ENCODE results near the gene ORAI3. TPM values are rescaled to one million over a fixed set of nuclear protein-coding genes. Genes with fewer than 3 reads are reported as not detected.
A peak's percentile ranks its signal among the peaks of the same experiment; 100 is the strongest.

ORAI3 gene
- total and polyA plus RNA-seq, 2 donors (not counting 1 experiment from before 2014, with no cell fraction given) = 41.1 to 74.1 TPM

DNA sequence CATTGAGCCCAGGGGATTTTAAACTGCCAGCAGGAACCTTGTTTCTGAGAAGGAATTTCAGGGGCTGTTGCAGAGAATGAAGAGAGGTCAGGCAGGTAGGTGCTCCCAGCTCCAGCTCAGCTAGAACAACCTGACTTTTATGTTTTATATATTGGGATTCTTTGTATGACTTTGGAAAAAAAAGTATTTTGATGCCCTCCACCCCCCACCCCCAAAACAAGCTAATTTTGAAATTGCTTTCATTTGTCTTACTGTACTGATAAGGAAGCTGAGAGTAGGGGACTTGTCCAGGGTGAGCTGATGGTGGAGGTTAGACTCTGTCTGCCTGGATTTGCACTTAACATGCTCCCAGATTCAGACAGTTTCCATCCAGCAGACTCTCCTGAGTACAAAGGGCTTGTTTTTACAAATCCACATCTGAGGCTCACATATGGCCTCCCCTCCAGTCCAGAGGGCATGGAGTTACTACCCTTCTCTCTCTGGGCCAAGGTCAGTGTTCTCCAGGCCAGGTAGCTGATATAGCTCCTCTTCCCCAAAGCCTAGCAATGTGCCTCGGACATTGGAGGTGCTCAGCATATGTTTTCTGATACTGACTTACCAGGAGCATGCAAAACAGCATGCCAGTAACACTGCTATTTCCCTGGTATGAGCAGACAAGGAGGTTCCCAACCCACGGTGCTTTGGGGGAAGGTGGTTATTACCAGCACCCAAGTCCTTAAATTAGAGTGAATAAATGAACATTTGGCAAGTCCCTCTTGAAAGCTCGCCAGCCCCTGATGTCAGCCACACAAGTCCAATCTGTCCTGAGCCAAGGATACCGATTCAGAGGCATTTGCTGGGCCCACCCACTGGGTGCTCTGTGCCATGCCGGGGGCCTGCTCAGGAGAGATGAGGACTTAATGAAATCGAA lies 50.2 kb downstream of the ORAI3 start:
- no peaks in the 10 kb centered on the region for H3K27me3 ChIP-seq (ENCODE audit: control insufficient read depth, insufficient read depth, low read length)
- no peak for TF ChIP-seq EZH2 (IDR thresholded peaks at IDR 0.05; ENCODE audit: low read length, missing control alignments)
- no peak for TF ChIP-seq CTCF (conservative IDR thresholded peaks at IDR 0.05 in 1 of 2, IDR thresholded peaks at IDR 0.05 in 1 of 2; ENCODE audit: low read depth in 1 of 2, low read length in 2 of 2)
- H2AFZ ChIP-seq (ENCODE audit: low read length) = no peak overlapping the region
- no peak overlapping the region for H3K9ac ChIP-seq (ENCODE audit: insufficient read depth, low read length)
- no peaks in the 10 kb centered on the region for H3K36me3 ChIP-seq (ENCODE audit: control insufficient read depth, insufficient read depth, low read length)
- H4K20me1 ChIP-seq (ENCODE audit: control insufficient read depth, extremely low read depth, insufficient read depth, low read length) = no peaks in the 10 kb centered on the region
- no peaks in the 10 kb centered on the region for H3K9me3 ChIP-seq (ENCODE audit: control insufficient read depth, insufficient read depth, low read depth, low read length)
- no peaks in the 10 kb centered on the region for H3K79me2 ChIP-seq (ENCODE audit: control insufficient read depth, insufficient read depth, low read length)
- peak in 1 of 2 donors; percentile 64 for DNase-seq (ENCODE audit: low read depth in 2 of 2)
- peaks cover 21% of the 10 kb centered on the region for H3K4me1 ChIP-seq (ENCODE audit: control insufficient read depth, extremely low read depth, insufficient read depth, low read length)
- H3K27ac ChIP-seq (ENCODE audit: insufficient read depth, low read length) = peak overlapping the region; percentile 95
- no peak overlapping the region for H3K4me2 ChIP-seq (ENCODE audit: extremely low read depth, insufficient read depth, low read length)
- H3K4me3 ChIP-seq (replicated peaks in 1 of 4; ENCODE audit: control extremely low read depth in 1 of 4, insufficient read depth in 1 of 4, low read depth in 3 of 4, low read length in 4 of 4) = no peak overlapping the region

- TF ChIP-seq CTCF (conservative IDR thresholded peaks at IDR 0.05 in 1 of 2, IDR thresholded peaks at IDR 0.05 in 1 of 2; ENCODE audit: low read depth in 1 of 2, low read length in 2 of 2) (no peak), EZH2 (IDR thresholded peaks at IDR 0.05; ENCODE audit: low read length, missing control alignments) (no peak)
- no peaks in the 10 kb centered on the region for H3K27me3 ChIP-seq (ENCODE audit: control insufficient read depth, insufficient read depth, low read length)
- H3K4me3 ChIP-seq (replicated peaks in 1 of 4; ENCODE audit: control extremely low read depth in 1 of 4, insufficient read depth in 1 of 4, low read depth in 3 of 4, low read length in 4 of 4) = no peak overlapping the region
- H2AFZ ChIP-seq (ENCODE audit: low read length) = no peak overlapping the region
- H3K79me2 ChIP-seq (ENCODE audit: control insufficient read depth, insufficient read depth, low read length) = no peaks in the 10 kb centered on the region
- no peak overlapping the region for H3K9ac ChIP-seq (ENCODE audit: insufficient read depth, low read length)
- H3K9me3 ChIP-seq (ENCODE audit: control insufficient read depth, insufficient read depth, low read depth, low read length) = no peaks in the 10 kb centered on the region
- H4K20me1 ChIP-seq (ENCODE audit: control insufficient read depth, extremely low read depth, insufficient read depth, low read length) = no peaks in the 10 kb centered on the region
- H3K4me1 ChIP-seq (ENCODE audit: control insufficient read depth, extremely low read depth, insufficient read depth, low read length) = peaks cover 24% of the 10 kb centered on the region
- DNase-seq (ENCODE audit: low read depth in 2 of 2) = no peak
- H3K27ac ChIP-seq (ENCODE audit: insufficient read depth, low read length) = no peak overlapping the region
- no peak overlapping the region for H3K4me2 ChIP-seq (ENCODE audit: extremely low read depth, insufficient read depth, low read length)
- no peaks in the 10 kb centered on the region for H3K36me3 ChIP-seq (ENCODE audit: control insufficient read depth, insufficient read depth, low read length)
Measured at GRCh38 chr16:31000671-31001382, 52.0 kb downstream of the ORAI3 start.

- Histone ChIP-seq H3K36me3 (ENCODE audit: control insufficient read depth, insufficient read depth, low read length) (no peaks in the 10 kb centered on the region), H3K27me3 (ENCODE audit: control insufficient read depth, insufficient read depth, low read length) (no peaks in the 10 kb centered on the region), H3K79me2 (ENCODE audit: control insufficient read depth, insufficient read depth, low read length) (no peaks in the 10 kb centered on the region), H3K4me2 (ENCODE audit: extremely low read depth, insufficient read depth, low read length) (no peak overlapping the region), H3K4me1 (ENCODE audit: control insufficient read depth, extremely low read depth, insufficient read depth, low read length) (peaks cover 27% of the 10 kb centered on the region), H3K27ac (ENCODE audit: insufficient read depth, low read length) (no peak overlapping the region), H3K9ac (ENCODE audit: insufficient read depth, low read length) (no peak overlapping the region), H2AFZ (ENCODE audit: low read length) (no peak overlapping the region), H4K20me1 (ENCODE audit: control insufficient read depth, extremely low read depth, insufficient read depth, low read length) (no peaks in the 10 kb centered on the region), H3K9me3 (ENCODE audit: control insufficient read depth, insufficient read depth, low read depth, low read length) (no peaks in the 10 kb centered on the region), H3K4me3 (replicated peaks in 1 of 4; ENCODE audit: control extremely low read depth in 1 of 4, insufficient read depth in 1 of 4, low read depth in 3 of 4, low read length in 4 of 4) (no peak overlapping the region)
- DNase-seq (ENCODE audit: low read depth in 2 of 2) = no peak
- TF ChIP-seq CTCF (conservative IDR thresholded peaks at IDR 0.05 in 1 of 2, IDR thresholded peaks at IDR 0.05 in 1 of 2; ENCODE audit: low read depth in 1 of 2, low read length in 2 of 2) (no peak), EZH2 (IDR thresholded peaks at IDR 0.05; ENCODE audit: low read length, missing control alignments) (no peak)
Measured at GRCh38 chr16:31001507-31002249, 52.8 kb downstream of the ORAI3 start.

Measured in fibroblast of lung (primary cell).